GM15510 (cell line): ENCODE data around the gene ARGLU1.

ENCODE experiments used
- POLR2A ChIP-seq: IDR thresholded peaks from 3 replicates; pipeline ENCODE4 v1.6.1; 2011; ENCODE audit warnings: borderline replicate concordance; ENCODE audit not compliant: insufficient read length; ENCODE audit errors: extremely low read depth

The ARGLU1 gene

DNA sequence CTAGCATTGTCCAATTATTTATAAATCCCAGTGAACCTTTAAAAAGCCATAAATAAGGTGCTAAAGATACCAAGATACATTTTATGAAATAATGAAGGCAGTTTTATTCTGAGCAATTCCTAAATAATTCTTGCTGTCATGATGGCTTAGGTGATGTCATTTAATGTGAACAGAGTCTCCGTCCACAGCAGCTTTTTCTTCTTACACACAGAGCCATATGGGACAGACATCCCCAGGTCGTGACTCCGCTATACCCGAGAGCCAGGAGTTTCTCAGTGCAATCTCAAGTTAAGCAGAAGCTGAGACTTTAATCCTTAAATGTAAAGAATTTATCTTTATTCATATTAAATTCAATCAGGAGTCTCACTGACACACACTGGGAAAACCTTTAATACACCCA is 62.2 kb downstream of the ARGLU1 start:
- TF ChIP-seq POLR2A = no peak

GRCh38 chr13:106505295-106505694 is 62.6 kb downstream of the ARGLU1 start:
- no peak for TF ChIP-seq POLR2A

DNA sequence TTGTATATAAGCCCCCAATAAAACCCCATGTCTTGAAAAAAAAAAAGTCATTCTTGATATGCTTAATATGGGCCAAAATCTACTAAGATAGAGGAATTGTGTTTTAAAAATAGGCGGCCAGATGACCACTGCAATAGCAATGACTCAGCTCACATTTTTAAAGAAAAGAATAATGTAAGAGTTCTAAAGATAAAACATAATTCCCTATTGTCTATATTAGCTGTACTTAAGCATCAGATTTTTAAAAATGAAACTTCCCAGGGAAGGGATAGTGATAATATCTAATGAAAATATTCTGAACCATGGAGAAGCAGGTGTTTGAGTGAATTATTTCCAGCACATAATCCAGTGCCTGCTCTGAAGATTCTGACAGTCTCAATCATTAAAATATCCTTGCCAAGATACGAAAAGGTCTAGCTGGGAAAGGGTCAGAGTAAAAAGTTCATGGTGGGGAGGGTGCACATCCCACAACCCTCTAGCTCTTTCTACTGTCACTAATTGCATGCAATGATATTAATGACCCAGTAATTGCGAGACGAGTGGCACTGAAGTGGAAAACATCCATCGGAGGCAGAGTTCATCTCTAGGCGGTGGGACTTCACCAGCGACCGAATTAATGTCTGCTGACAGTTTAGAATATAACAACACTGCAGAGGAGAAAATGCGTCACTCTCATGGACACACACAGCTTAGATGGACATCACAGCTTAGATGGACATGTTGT is 64.0 kb downstream of the ARGLU1 start:
- no peak for TF ChIP-seq POLR2A

GRCh38 chr13:106503272-106503671 is 64.7 kb downstream of the ARGLU1 start:
- TF ChIP-seq POLR2A = no peak

DNA sequence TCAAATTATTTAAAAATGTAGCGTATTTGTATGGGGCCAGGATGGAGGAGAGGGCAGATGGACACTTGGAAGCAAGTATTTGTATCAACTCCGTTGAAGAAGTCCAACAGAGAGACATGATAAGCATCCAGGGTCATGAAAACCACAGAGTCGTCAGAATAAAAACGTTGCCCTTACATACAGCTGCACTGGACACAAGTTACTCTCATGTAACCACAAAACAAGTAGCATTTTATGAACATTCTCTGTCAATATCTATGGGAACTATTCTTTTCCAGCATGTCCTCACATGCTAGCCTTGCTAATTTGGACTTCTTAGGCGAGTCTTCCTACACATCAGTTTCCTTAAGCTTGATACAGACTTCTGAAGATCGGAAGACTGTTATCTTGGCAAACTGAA is 67.5 kb downstream of the ARGLU1 start:
- no peak for TF ChIP-seq POLR2A

DNA sequence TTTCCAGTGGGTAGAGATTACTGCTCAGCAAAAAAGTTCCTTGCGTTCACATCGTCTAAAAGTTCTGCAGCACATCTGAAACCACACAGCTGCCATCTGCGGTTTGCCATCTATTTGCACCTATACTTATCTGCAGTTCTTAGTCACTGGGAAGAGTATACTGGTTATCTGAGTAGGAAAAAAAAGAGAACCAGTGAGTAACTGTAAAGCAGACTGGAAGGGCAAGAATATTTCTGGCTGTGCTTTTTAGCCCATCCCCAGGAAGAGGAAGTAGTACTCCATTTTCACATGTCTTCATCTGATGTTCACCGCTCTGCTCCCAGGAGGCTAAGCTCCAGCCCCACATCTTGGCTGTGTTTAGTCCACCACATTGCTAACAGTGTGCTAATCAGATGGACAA is 68.0 kb downstream of the ARGLU1 start:
- no peak for TF ChIP-seq POLR2A

GRCh38 chr13:106499113-106499512 is 68.8 kb downstream of the ARGLU1 start:
- TF ChIP-seq POLR2A = no peak

- TF ChIP-seq POLR2A = no peak
Measured at GRCh38 chr13:106498571-106498970, 69.4 kb downstream of the ARGLU1 start.

- no peak for TF ChIP-seq POLR2A
Measured at GRCh38 chr13:106498158-106498557, 69.8 kb downstream of the ARGLU1 start.

- TF ChIP-seq POLR2A = no peak
Measured at GRCh38 chr13:106497079-106497478, 70.9 kb downstream of the ARGLU1 start.

DNA sequence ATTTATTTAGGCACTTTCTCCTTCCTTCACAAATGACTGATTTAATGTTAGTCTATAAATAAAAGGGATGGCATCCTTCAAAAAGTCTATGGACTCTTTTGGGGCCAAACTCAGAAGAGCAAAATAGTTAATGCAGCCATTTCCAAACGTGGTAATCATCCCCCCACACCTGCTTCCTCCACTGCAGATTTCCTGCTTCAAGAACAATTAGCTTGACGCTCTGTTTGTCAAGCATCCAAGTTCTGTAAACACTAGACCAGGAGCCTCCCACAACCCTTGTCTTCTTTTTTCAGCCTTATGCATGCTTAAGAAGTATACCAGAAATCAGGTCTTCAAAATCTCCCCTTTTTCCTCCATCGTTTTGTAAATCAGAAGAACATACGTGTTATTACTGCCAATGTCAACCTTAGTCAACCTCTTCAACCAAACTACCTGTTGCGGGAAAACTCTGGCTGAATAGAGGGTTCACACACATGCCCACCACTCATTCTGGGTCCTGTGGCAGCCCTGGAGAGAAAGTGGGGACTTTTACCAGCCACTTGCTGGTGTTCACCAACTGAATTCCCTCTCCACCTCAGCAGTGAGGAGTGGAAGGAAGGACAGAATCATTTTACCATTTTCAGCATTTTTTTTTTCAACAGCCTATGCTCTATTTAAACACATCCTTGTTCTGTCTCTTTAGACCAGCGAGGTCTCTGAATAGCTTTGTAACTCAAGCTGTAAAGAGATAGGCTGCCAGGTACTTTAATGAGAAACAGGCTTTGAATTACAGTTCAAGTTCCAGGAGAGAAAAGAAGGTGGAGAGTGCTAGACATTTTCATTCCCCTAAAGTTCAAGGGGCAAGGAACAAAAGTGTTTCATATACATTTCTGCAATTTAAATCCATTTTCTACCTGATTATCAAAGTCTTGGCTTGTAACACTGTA is 71.6 kb downstream of the ARGLU1 start:
- no peak for TF ChIP-seq POLR2A

- no peak for TF ChIP-seq POLR2A
Measured at GRCh38 chr13:106494936-106495335, 73.0 kb downstream of the ARGLU1 start.

- no peak for TF ChIP-seq POLR2A
Measured at GRCh38 chr13:106494506-106494905, 73.4 kb downstream of the ARGLU1 start.

- TF ChIP-seq POLR2A = no peak
Measured at GRCh38 chr13:106493533-106494220, 74.3 kb downstream of the ARGLU1 start.

DNA sequence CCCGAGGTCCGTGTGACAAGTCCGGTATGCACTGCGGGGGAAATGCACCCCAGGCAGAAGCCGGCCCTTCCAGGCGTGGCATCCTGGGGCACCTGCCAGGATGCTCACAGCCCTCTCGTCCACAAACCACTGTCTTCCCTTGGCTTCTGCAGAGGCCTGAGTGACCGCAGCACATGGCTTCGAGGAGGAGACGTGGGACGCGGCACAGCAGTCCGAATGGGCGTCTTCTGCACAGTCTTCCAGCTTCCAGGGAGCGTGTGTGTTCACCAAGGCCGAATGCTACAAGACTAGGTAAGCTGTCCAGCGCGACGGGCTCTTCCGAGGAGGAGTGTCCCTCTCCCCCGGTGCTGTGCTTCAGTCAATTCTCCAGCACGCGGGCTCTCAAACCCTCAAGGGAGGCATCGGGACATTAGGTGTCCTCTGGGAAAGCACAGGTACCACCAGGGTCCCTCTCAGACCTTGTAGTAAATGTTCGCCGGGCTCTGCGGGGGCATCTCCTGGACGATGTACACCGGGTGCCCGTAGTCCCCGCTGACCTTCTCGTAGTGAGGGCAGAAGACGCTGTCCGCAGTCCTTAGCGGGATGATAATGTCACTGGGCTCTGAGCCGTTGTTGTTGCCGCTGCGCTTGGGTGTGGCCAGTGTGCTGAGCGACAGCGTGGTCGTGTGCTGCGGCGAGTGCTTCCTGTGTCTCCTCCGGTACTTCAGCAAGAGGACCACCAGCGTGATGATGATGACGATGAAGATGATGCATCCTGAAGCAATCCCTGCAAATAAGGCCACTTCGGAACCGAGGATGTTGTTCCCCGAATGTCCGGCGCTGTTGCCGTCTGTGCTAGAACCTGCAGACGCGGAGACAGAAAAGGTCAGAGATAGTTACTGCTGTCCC is 75.1 kb downstream of the ARGLU1 start:
- no peak for TF ChIP-seq POLR2A

DNA sequence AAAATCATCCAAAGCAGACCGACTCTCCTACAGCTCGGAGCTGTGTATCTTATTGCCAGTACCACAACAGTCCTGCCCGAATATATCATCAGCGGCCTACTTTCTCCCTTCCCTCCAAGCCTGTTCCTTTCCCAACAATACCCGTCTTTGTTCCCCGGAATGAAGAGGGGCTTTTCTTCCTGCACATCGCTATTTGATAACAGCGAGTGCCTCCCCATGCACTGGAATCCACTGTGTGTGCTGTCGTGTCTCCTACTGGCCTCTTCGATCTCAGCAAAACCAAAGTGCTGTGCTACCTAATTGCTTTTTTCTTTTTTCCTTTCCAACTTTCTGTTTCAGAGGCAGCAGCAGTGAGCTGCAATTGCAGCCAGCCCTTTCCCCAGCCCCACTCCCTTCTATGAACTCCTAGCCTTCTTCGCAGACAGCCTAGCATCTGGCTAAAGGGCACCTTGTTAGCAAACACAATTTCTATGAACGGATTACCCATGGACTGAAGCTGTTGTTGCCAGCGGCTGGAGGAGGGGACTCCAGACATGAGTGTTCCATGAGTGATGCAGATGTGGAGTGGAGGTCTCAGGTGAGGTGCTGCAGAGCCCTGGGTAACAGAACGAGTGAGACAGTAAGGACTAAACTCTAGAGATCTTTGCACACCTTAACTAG is 75.9 kb downstream of the ARGLU1 start:
- TF ChIP-seq POLR2A = no peak
